ENCODE results near the gene SPOCK1. TPM values are rescaled to one million over a fixed set of nuclear protein-coding genes. Genes with fewer than 3 reads are reported as not detected.
A peak's percentile ranks its signal among the peaks of the same experiment; 100 is the strongest.
"Not testable (repeated sequence)": the region's sequence is repeated elsewhere in the genome, so short reads cannot be mapped to it uniquely, and the experiment has no call there.

Gene SPOCK1
- polyA plus RNA-seq (2011; rRNA removed) (33.8 and 40.8 TPM in 2 replicates), polyA plus RNA-seq (2017; fragmentation: RNase III; extraction: RNeasy Plus Mini Kit Qiagen cat#74134 plus additional on column Dnase treatment) (19.2 to 32.5 TPM (median 28.9 TPM) in 3 replicates), polyA minus RNA-seq (2011; rRNA and poly(A)+ RNA removed) (55.0 and 61.8 TPM in 2 replicates)
- polyA plus RNA-seq (2012; cell fraction: cytosol; rRNA removed) = 13.6 and 13.9 TPM in 2 replicates
- 14.6 and 23.0 TPM in 2 replicates for polyA plus RNA-seq (2012; cell fraction: nucleus; rRNA removed)

GRCh38 chr5:137498736-137499505, at the start of gene SPOCK1:
Gene SPOCK1, minus strand, starts transcription at chr5:137499326.
- Histone ChIP-seq H3K4me3 (peak within 1 kb of the TSS; percentile 54), H3K4me2 (peak within 1 kb of the TSS; percentile 84), H3K9me3 (no peaks in the 10 kb centered on the region), H3K4me1 (no peaks in the 10 kb centered on the region), H3K27ac (peak within 1 kb of the TSS; percentile 60 to 83)
- TF ChIP-seq RAD21 (conservative IDR thresholded peaks at IDR 0.05 in 1 of 2, IDR thresholded peaks at IDR 0.05 in 1 of 2) (peak; percentile 72 to 94), MAX (IDR thresholded peaks at IDR 0.05) (peak; percentile 34; the same call in 1 of the 2 replicates), SMC3 (IDR thresholded peaks at IDR 0.05) (peak; percentile 97), CTCF (IDR thresholded peaks at IDR 0.05) (peak; percentile 89), TP53 (CRISPR knock-in tag; IDR thresholded peaks at IDR 0.05) (no peak)
- under 1% methylated on average over 35 of the region's 78 CpGs for WGBS (ENCODE audit: missing lambda C conversion rate)
- FAIRE-seq (no peak), ATAC-seq (peak; percentile 91 to 97), DNase-seq (ENCODE audit: low read depth in 1 of 2, low spot score in 1 of 2) (peak; percentile 75 to 80)
- ChIA-PET POLR2A (no interaction called here), CTCF (interaction anchor here (0.6 to 4.6 kb wide), 54 partner anchors 9 to 1277 kb away, joined by 3 to 114 read pairs (median 4); no protein-coding TSS in a partner anchor)

DNA sequence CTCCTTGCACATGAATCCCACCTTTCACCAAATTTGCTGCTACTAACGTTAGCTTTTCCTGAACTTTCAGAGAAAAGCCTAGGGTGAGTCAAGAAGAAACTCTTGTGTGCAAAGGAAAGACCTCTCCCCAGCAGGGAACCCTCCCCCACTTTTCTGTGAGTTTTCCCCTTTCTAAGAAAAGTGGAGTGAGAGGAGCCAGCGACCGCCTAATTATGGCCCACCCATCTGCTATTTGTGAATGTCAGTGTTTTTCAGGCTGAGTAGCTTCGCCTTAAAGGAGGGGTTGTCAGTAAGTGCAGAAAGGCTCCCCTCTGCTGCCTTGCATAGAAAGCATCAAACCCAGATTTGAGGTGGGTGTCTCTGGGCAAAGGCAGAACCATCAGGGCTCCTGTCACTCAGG, 46.8 kb upstream of the SPOCK1 start:
- Histone ChIP-seq H3K4me2 (no peak overlapping the region), H3K4me3 (no peak overlapping the region), H3K4me1 (no peaks in the 10 kb centered on the region), H3K9me3 (no peaks in the 10 kb centered on the region), H3K27ac (no peak overlapping the region)
- POLR2A ChIA-PET = no interaction called here
- WGBS (ENCODE audit: missing lambda C conversion rate) = 38% methylated on average over 4 of the region's 4 CpGs
- CTCF ChIA-PET = interaction anchor here (1.0 kb wide), 1 partner anchor 15 kb away, joined by 4 read pairs; no protein-coding TSS in a partner anchor
- ATAC-seq (no peak), FAIRE-seq (no peak), DNase-seq (ENCODE audit: low read depth in 1 of 2, low spot score in 1 of 2) (no peak)
- TF ChIP-seq BHLHE40 (IDR thresholded peaks at IDR 0.05; ENCODE audit: low read depth, low read length) = no peak
- no peak for TF ChIP-seq HOXB5 (CRISPR knock-in tag; IDR thresholded peaks at IDR 0.05)
- TF ChIP-seq, protein P1, sequence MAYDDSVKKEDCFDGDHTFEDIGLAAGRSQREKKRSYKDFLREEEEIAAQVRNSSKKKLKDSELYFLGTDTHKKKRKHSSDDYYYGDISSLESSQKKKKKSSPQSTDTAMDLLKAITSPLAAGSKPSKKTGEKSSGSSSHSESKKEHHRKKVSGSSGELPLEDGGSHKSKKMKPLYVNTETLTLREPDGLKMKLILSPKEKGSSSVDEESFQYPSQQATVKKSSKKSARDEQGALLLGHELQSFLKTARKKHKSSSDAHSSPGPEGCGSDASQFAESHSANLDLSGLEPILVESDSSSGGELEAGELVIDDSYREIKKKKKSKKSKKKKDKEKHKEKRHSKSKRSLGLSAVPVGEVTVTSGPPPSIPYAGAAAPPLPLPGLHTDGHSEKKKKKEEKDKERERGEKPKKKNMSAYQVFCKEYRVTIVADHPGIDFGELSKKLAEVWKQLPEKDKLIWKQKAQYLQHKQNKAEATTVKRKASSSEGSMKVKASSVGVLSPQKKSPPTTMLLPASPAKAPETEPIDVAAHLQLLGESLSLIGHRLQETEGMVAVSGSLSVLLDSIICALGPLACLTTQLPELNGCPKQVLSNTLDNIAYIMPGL (CRISPR knock-in tag; IDR thresholded peaks at IDR 0.05; ENCODE audit: borderline replicate concordance) = no peak
- no peak for TF ChIP-seq CHD2 (IDR thresholded peaks at IDR 0.05; ENCODE audit: low read length, partially characterized antibody)
- no peak for TF ChIP-seq HEYL (CRISPR knock-in tag; IDR thresholded peaks at IDR 0.05)

DNA sequence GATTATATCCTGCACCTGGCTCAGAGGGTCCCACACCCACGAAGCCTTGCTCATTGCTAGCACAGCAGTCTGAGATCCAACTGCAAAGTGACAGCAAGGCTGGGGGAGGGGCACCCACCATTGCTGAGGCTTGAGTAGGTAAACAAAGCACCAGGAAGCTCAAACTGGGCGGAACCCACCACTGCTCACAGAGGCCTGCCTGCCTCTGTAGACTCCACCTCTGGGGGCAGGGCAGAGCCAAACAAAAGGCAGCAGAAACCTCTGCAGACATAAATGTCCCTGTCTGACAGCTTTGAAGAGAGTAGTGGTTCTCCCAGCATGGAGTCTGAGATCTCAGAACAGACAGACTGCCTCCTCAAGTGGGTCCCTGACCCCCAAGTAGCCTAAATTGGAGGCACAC, 36.3 kb upstream of the SPOCK1 start:
- H3K4me2 ChIP-seq, H3K27ac ChIP-seq, H3K4me3 ChIP-seq, ATAC-seq, FAIRE-seq, H3K4me1 ChIP-seq, POLR2A ChIA-PET, H3K9me3 ChIP-seq: not testable (repeated sequence)
- peak in 1 of 2 experiments; percentile 10 for DNase-seq (ENCODE audit: low read depth in 1 of 2, low spot score in 1 of 2)
- CTCF ChIA-PET = interaction anchor here (0.6 kb wide), 1 partner anchor 158 kb away, joined by 4 read pairs; no protein-coding TSS in a partner anchor
- WGBS (ENCODE audit: missing lambda C conversion rate) = 0% methylated on average over 1 of the region's 2 CpGs

DNA sequence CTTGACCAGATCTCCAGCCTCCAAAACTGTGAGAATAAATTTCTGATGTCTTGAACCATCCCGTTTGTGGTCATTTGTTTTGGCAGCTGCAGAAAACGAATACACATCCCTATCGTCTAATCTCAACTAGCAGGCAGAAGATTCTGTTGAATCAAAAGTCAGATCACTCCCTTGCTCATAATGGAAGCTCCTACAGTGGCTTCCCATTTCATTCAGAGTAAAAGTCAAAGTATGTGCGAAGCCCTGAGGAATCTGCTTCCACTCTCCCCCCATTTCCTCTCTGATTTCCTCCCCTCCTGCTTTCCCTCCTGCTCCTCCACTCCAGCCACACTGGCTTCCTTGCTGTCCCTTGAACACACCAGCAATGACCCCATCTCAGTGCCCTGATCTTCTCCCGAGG, 34.8 kb upstream of the SPOCK1 start:
- no peaks in the 10 kb centered on the region for H3K4me1 ChIP-seq
- CTCF ChIA-PET = interaction anchor here (0.6 kb wide), 1 partner anchor 419 kb away, joined by 3 read pairs; no protein-coding TSS in a partner anchor
- FAIRE-seq = no peak
- POLR2A ChIA-PET = no interaction called here
- ATAC-seq = no peak
- H3K27ac ChIP-seq = no peak overlapping the region
- H3K9me3 ChIP-seq = no peaks in the 10 kb centered on the region
- no peak for DNase-seq (ENCODE audit: low read depth in 1 of 2, low spot score in 1 of 2)
- 3% methylated on average over 5 of the region's 5 CpGs for WGBS (ENCODE audit: missing lambda C conversion rate)
- no peak overlapping the region for H3K4me3 ChIP-seq
- no peak overlapping the region for H3K4me2 ChIP-seq
- TF ChIP-seq RNF2 (IDR thresholded peaks at IDR 0.05; ENCODE audit: borderline replicate concordance, low read depth) (0 out of 2 replicates have a peak, but pooled peaks have one; percentile 57), CHD4 (IDR thresholded peaks at IDR 0.05; ENCODE audit: borderline replicate concordance) (no peak), CBX8 (IDR thresholded peaks at IDR 0.05) (peak; percentile 86; the same call in 1 of the 2 replicates), MAZ (IDR thresholded peaks at IDR 0.05; ENCODE audit: borderline replicate concordance, low read depth, low read length) (no peak)
